HFF-Myc (cell line): Measurements from ENCODE around the gene POC1A.

Experiments used
- DNase-seq: peaks from one replicate; pipeline ENCODE4 v3.0.0-alpha.2; 2011; ENCODE audit warnings: low read depth; ENCODE audit errors: extremely low read depth
- H3K4me3 ChIP-seq: replicated peaks from 2 replicates; pipeline ENCODE4 v1.5.1; 2011; ENCODE audit warnings: low read depth, mild to moderate bottlenecking, control low read depth, low read length
- TF ChIP-seq, protein P1 (sequence below): IDR thresholded peaks from 2 replicates; pipeline ENCODE4 v1.5.1; 2012; ENCODE audit warnings: mild to moderate bottlenecking, low read depth, low read length, control low read depth; ENCODE audit errors: missing control alignments

The POC1A gene

DNA sequence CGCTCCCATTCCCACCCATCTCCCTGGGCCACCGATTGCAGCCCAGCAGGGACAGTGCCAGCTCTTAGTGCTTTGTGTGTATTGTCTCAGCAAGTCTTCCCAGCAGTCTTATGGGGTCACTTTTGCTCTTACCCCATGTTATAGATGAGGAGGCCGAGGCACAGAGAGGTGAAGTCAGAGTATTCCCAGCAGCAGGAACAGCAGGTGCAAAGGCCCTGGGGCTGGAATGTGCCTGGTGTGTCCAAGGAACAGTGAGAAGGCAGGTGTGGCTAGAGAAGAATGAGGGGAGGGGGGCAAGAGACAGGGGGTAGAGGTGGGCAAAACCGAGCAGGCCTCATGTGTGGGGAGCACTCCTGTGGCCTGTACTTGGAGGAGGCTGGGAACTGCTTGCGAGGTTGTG is 85.1 kb downstream of the POC1A start:
- DNase-seq = no peak
- TF ChIP-seq, protein P1, sequence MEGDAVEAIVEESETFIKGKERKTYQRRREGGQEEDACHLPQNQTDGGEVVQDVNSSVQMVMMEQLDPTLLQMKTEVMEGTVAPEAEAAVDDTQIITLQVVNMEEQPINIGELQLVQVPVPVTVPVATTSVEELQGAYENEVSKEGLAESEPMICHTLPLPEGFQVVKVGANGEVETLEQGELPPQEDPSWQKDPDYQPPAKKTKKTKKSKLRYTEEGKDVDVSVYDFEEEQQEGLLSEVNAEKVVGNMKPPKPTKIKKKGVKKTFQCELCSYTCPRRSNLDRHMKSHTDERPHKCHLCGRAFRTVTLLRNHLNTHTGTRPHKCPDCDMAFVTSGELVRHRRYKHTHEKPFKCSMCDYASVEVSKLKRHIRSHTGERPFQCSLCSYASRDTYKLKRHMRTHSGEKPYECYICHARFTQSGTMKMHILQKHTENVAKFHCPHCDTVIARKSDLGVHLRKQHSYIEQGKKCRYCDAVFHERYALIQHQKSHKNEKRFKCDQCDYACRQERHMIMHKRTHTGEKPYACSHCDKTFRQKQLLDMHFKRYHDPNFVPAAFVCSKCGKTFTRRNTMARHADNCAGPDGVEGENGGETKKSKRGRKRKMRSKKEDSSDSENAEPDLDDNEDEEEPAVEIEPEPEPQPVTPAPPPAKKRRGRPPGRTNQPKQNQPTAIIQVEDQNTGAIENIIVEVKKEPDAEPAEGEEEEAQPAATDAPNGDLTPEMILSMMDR = no peak
- no peak overlapping the region for H3K4me3 ChIP-seq

DNA sequence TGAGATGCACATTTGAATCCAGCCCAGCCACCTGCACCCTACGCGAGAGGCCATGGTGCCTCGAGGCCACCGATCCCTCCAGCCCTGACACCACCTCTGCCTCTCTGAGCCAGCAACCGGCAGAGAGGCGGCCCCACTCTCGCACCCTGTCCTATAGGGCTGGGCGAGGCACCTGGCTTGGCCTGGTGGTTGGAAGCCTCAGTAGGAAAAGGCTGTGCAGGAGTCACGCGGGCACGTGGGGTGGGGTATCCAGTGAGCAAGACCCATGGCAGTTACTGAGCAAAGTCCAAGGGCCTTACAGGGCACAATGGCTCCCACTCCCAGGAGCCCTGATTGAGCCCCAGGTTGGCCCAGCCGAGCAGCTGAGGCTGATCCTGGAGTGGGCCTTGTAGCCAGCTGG is 85.5 kb downstream of the POC1A start:
- DNase-seq = no peak
- H3K4me3 ChIP-seq = no peak overlapping the region
- TF ChIP-seq, protein P1 = no peak

DNA sequence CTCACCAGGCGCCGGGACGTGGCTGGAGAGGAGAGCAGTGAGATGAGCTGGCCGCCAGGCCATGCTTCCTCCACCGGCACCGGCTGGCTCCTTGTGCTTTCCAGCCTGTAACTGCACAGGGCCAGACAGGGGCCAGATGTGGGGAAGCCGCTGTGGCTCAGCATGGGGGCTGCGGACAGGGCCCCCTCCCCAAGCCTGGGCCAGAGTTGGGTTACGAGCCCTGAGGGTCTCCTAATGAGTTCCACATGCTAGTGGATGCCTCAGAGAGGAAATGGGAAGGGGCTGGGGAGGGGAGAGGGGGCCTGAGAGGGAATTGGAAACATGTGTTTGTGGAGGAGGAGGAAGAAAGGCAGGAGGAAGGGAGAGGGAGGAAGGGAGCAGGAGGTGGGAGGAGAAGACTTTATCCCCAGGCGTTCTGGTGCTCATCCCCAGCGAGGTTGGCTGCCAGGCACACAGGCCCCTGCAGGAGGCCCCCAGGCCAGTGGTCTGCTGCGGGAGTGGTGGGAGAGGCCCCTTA is 86.1 kb downstream of the POC1A start:
- 0 out of 2 replicates have a peak overlapping the region, but pooled peaks have one; percentile 4 for H3K4me3 ChIP-seq
- DNase-seq = peak; percentile 88
- TF ChIP-seq, protein P1 = no peak

DNA sequence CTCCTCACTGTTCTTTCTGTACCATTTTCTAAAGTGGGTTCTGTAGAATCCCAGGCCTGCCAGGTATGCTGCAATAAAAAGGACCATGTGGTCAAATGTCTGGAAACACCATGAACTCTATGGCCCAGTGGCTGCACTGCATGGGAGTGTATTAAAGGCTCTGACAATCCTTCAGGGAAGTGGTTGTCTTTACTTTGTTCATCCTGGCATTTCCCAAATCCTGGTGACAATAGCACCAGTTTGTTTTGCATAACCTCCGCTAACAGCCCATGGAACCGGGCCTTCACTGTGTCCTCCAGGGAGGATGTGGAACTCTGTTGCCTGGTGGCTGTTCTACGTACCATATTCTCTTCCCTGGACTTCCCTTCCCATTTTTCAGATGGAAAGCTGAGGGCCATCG is 86.7 kb downstream of the POC1A start:
- no peak for DNase-seq
- 0 out of 2 replicates have a peak overlapping the region, but pooled peaks have one; percentile 4 for H3K4me3 ChIP-seq
- TF ChIP-seq, protein P1 = no peak

DNA sequence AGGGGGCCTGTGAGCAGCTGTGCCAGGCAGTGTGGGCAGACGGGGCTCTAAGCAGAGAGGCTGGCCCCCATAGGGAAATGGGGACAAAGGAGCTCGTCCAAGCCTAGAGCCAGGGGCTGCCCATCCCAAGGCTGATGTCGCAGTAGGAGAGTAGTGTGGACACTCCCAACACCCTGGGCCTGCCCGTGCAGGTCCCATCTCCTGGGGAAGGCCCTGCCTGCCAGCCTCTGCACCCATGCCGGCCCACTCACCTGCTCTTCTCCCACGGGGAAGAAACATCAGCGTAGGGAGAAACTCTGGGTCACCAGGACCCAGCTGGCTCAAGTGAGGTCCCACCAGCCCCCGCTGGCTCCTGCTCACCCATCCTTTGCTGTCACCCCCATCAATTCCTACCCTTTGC is 87.2 kb downstream of the POC1A start:
- no peak for DNase-seq
- TF ChIP-seq, protein P1 = no peak
- no peak overlapping the region for H3K4me3 ChIP-seq

DNA sequence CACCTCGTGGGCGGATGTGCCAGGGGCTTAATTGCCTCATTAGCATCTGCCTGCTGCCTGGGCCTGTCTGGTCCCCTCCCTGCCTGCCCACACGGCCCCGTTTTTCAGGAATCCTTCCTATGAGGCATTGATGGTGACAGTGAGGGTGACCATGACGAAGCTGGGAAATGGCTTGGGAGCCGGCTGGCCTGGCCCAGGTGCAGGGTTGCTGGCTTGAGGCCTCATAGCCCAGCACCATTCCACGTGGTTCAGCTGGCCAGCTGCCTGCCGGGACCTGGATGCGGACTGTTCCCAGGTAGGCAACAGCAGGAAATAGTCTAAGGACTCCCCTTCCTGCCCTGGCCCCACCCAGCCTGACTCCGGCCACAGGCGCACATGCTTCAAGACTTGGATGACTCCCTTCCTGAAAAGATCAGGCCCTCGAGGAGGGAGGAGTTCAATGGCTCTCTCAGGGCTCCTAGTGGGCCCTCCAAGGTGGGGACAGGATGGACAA is 88.9 kb downstream of the POC1A start:
- DNase-seq = no peak
- TF ChIP-seq, protein P1 = no peak
- H3K4me3 ChIP-seq = no peak overlapping the region

DNA sequence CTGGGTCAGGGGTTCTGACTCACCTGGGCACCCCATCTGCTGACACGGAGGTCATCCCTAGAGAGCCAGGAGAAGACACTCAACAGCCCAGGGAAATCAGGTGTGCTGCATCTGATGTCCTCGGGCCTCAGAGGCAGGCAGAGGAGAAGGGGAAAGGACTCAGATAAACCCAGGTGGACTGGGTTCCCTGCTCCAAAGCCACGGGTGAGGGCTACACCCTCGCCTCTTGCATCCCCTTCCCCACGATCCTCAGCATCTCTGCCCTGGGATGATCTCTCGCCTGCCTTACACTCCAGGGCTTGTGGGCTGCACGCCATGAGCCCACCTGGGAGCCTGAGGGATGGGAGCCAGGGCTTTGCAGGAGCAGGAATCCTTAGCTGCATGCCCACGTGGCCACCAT is 89.7 kb downstream of the POC1A start:
- DNase-seq = no peak
- TF ChIP-seq, protein P1 = no peak
- H3K4me3 ChIP-seq = no peak overlapping the region
